Measurements from ENCODE around the gene TFEB. TPM values are rescaled to one million over a fixed set of nuclear protein-coding genes. Genes with fewer than 3 reads are reported as not detected.

Gene TFEB
- total RNA-seq, 4 donors from 2014 or later, result 23.0 to 39.0 (median 34.9) TPM

GRCh38 chr6:41656002-41656691 is 79.3 kb downstream of the TFEB start:
- TF ChIP-seq POLR2A (IDR thresholded peaks at IDR 0.05), result no peak
- TF ChIP-seq, protein P1, sequence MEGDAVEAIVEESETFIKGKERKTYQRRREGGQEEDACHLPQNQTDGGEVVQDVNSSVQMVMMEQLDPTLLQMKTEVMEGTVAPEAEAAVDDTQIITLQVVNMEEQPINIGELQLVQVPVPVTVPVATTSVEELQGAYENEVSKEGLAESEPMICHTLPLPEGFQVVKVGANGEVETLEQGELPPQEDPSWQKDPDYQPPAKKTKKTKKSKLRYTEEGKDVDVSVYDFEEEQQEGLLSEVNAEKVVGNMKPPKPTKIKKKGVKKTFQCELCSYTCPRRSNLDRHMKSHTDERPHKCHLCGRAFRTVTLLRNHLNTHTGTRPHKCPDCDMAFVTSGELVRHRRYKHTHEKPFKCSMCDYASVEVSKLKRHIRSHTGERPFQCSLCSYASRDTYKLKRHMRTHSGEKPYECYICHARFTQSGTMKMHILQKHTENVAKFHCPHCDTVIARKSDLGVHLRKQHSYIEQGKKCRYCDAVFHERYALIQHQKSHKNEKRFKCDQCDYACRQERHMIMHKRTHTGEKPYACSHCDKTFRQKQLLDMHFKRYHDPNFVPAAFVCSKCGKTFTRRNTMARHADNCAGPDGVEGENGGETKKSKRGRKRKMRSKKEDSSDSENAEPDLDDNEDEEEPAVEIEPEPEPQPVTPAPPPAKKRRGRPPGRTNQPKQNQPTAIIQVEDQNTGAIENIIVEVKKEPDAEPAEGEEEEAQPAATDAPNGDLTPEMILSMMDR (IDR thresholded peaks at IDR 0.05), result no peak
- no peaks in the 10 kb centered on the region for H3K27me3 ChIP-seq
- intact Hi-C loops (cut with DNase I), result no loop called here
- H3K9me3 ChIP-seq, result no peaks in the 10 kb centered on the region
- H3K36me3 ChIP-seq, result no peaks in the 10 kb centered on the region
- H3K4me3 ChIP-seq (replicated peaks in 1 of 3), result no peak overlapping the region
- no peak overlapping the region for H3K27ac ChIP-seq
- no peaks in the 10 kb centered on the region for H3K4me1 ChIP-seq
- WGBS, 2 donors, result 51 to 52% methylated on average over 11 to 12 of the region's 14 CpGs
- peak in 1 of 2 donors; percentile 14 for DNase-seq

DNA sequence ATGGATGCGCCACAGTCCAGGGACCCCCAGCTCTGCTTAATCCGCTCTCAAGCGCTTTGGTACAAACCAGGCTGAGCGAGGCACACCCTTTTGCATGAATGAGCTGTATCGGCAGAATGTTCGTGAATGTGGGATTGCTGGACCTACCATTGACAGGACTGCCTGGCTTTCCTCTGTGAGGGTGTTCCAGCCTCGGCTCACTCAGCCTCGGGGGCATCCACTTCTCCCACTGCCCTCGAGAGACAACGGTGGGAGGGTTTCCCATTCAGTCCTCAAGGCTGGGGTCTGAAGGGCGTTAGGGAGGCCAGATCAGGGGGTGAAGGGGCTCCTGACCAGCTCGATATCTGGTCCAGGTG is 79.8 kb downstream of the TFEB start:
- Histone ChIP-seq H3K4me1 (no peaks in the 10 kb centered on the region), H3K36me3 (no peaks in the 10 kb centered on the region), H3K9me3 (no peaks in the 10 kb centered on the region), H3K27me3 (no peaks in the 10 kb centered on the region), H3K4me3 (replicated peaks in 1 of 3) (no peak overlapping the region), H3K27ac (no peak overlapping the region)
- WGBS, 2 donors, result 60 to 67% methylated on average over 8 to 12 of the region's 12 CpGs
- TF ChIP-seq POLR2A (IDR thresholded peaks at IDR 0.05), result no peak
- TF ChIP-seq, protein P1 (IDR thresholded peaks at IDR 0.05), result no peak
- intact Hi-C loops (cut with DNase I), result no loop called here
- no peak for DNase-seq

GRCh38 chr6:41655176-41655575 is 80.2 kb downstream of the TFEB start:
- Histone ChIP-seq H3K9me3 (no peaks in the 10 kb centered on the region), H3K27ac (no peak overlapping the region), H3K4me1 (no peaks in the 10 kb centered on the region), H3K4me3 (replicated peaks in 1 of 3) (no peak overlapping the region), H3K36me3 (no peaks in the 10 kb centered on the region), H3K27me3 (no peaks in the 10 kb centered on the region)
- DNase-seq, result no peak
- WGBS, 2 donors, result 85% methylated on average over 8 of the region's 8 CpGs
- TF ChIP-seq, protein P1 (IDR thresholded peaks at IDR 0.05), result no peak
- TF ChIP-seq POLR2A (IDR thresholded peaks at IDR 0.05), result no peak
- intact Hi-C loops (cut with DNase I), result no loop called here

DNA sequence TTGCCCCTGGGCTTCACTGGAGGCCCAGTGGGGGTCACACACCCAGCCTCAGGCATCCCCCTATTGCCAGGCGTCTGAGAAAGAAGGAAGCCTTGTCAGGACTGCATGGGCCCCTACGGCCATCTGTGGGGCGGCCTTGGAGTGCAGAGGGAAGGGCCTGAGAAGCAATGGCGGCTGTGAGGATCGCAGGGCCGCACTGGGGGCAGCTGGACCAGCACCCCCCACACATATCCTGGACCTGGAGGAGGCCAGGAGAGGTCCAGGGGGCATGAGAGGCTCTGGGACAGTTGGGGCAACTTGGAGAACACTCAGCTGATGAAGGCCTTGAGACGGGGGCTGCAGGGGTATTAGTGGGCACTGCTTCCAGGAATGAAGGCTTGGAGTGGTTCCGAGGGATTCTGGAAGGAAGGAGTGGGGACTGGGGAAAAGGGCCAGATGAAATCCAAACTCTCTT is 80.7 kb downstream of the TFEB start:
- DNase-seq, result no peak

GRCh38 chr6:41654151-41654697 is 81.2 kb downstream of the TFEB start:
- no peak overlapping the region for H3K27ac ChIP-seq
- WGBS, 2 donors, result 79 to 80% methylated on average over 5 of the region's 5 CpGs

More for the DNA sequence above, 80.7 kb downstream of the TFEB start:
- H3K27ac ChIP-seq, result no peak overlapping the region
- intact Hi-C loops (cut with DNase I), result no loop called here
- TF ChIP-seq, protein P1 (IDR thresholded peaks at IDR 0.05), result no peak
- no peak for TF ChIP-seq POLR2A (IDR thresholded peaks at IDR 0.05)
- H3K27me3 ChIP-seq, result no peaks in the 10 kb centered on the region
- no peaks in the 10 kb centered on the region for H3K9me3 ChIP-seq
- WGBS, 2 donors, result 86 to 92% methylated on average over 6 to 7 of the region's 8 CpGs
- no peaks in the 10 kb centered on the region for H3K4me1 ChIP-seq
- no peak overlapping the region for H3K4me3 ChIP-seq (replicated peaks in 1 of 3)
- no peaks in the 10 kb centered on the region for H3K36me3 ChIP-seq

More at GRCh38 chr6:41654151-41654697, 81.2 kb downstream of the TFEB start:
- no peaks in the 10 kb centered on the region for H3K27me3 ChIP-seq
- DNase-seq, result no peak
- no peaks in the 10 kb centered on the region for H3K36me3 ChIP-seq
- H3K9me3 ChIP-seq, result no peaks in the 10 kb centered on the region
- intact Hi-C loops (cut with DNase I), result no loop called here
- no peaks in the 10 kb centered on the region for H3K4me1 ChIP-seq
- no peak for TF ChIP-seq POLR2A (IDR thresholded peaks at IDR 0.05)
- TF ChIP-seq, protein P1 (IDR thresholded peaks at IDR 0.05), result no peak
- no peak overlapping the region for H3K4me3 ChIP-seq (replicated peaks in 1 of 3)

Data from thyroid gland (tissue), 4 donors.